ENCODE results near the gene SIX2.
A peak's percentile ranks its signal among the peaks of the same experiment; 100 is the strongest.

Gene SIX2

DNA sequence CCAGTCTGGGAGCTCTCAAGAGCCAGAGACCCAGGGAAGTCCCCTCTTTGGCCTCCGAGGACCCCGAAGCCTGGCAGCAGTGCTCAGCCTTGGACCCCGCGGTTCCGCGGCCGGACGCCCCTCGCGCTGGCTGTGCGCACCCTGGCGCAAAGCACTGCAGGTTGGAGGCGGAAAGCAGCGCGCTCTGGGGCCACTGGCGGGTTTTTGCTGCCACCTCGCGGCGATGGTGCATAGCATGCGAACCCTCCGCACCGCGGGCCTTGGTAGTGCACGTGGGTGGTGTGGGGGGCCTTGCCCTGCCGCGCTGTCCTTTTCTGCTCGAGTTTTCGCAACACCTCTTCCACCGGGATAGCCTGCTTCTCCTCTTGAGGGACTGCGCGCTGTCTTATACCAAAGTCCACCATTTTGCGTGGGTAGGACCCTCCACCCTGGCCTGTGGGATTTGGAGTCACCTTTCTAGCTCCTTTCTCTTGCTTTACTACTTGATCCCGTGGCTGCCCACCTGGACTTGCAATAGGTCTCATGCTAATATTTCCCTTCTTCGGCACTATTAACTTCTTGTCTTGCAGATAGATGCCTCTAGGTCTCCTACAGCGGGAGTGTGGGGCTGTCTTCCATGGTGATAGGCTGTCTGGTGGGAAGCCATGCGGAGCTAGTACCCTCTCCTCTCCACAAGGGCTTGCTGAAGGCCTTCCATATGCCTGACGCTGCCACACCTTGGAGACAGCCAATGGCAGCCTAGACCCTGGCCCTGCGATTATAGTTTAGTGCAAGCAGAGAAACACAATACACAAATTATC, 53.5 kb downstream of the SIX2 start:
- H4K20me1 ChIP-seq (ENCODE audit: low read depth, low read length), result no peaks in the 10 kb centered on the region
- H3K27me3 ChIP-seq (ENCODE audit: low read length), result no peaks in the 10 kb centered on the region
- no peak for TF ChIP-seq EZH2phosphoT487 (conservative IDR thresholded peaks at IDR 0.05; ENCODE audit: low read length)
- TF ChIP-seq, protein P1, sequence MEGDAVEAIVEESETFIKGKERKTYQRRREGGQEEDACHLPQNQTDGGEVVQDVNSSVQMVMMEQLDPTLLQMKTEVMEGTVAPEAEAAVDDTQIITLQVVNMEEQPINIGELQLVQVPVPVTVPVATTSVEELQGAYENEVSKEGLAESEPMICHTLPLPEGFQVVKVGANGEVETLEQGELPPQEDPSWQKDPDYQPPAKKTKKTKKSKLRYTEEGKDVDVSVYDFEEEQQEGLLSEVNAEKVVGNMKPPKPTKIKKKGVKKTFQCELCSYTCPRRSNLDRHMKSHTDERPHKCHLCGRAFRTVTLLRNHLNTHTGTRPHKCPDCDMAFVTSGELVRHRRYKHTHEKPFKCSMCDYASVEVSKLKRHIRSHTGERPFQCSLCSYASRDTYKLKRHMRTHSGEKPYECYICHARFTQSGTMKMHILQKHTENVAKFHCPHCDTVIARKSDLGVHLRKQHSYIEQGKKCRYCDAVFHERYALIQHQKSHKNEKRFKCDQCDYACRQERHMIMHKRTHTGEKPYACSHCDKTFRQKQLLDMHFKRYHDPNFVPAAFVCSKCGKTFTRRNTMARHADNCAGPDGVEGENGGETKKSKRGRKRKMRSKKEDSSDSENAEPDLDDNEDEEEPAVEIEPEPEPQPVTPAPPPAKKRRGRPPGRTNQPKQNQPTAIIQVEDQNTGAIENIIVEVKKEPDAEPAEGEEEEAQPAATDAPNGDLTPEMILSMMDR (IDR thresholded peaks at IDR 0.05; ENCODE audit: insufficient read depth, low read length, poor library complexity, severe bottlenecking), result peak; percentile 60
- no peaks in the 10 kb centered on the region for H3K9me2 ChIP-seq (replicated peaks; ENCODE audit: insufficient read depth, low read length)
- no peaks in the 10 kb centered on the region for H3F3A ChIP-seq (ENCODE audit: insufficient read depth)
- H3K4me3 ChIP-seq (ENCODE audit: insufficient read depth, low read length, poor library complexity, severe bottlenecking), result no peak overlapping the region
- peak overlapping the region; percentile 32 for H3K4me2 ChIP-seq (ENCODE audit: low read depth, low read length, poor library complexity, severe bottlenecking)
- H3K9me3 ChIP-seq (ENCODE audit: insufficient read depth, low read length), result no peaks in the 10 kb centered on the region
- no peaks in the 10 kb centered on the region for H3K79me2 ChIP-seq (ENCODE audit: insufficient read depth, low read length)
- no peak overlapping the region; the same call in 1 of the 2 replicates for H3K9ac ChIP-seq (ENCODE audit: low read length)
- no peak overlapping the region for H3K27ac ChIP-seq (ENCODE audit: low read depth, low read length)
- peak overlapping the region; percentile 10 for H2AFZ ChIP-seq (ENCODE audit: low read depth, low read length, severe bottlenecking)
- no peaks in the 10 kb centered on the region for H3K36me3 ChIP-seq (ENCODE audit: low read length)
